ENCODE results near the gene NCK2. TPM values are rescaled to one million over a fixed set of nuclear protein-coding genes. Genes with fewer than 3 reads are reported as not detected.

Gene NCK2
- total RNA-seq, 1 experiment from 2014 or later: 49.2 TPM

DNA sequence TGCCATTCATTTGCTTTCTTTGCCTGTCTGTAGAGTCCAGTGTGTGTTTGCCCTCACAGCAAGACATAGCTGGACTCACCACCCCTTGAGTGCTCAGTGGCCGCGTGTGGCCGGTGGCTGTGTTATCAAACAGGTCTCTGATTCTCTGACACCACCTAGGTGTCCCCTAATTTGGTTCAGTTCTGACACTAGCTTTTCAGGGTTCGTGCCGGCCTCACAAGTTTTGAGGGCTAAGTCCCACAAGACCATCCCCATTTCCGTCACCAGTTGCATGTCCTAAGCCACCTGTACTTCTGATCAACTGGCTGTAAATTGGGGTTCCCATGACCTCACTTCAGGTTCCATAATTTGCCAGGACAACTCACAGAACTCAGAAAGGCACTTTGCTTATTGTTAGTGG is 23.5 kb downstream of the NCK2 start:
- Histone ChIP-seq H3K14ac (ENCODE audit: insufficient read depth, low read length) (no peak overlapping the region), H3K18ac (ENCODE audit: insufficient read length, low read depth, low read length) (no peak overlapping the region), H2BK12ac (ENCODE audit: insufficient read length, low read depth, low read length) (no peak overlapping the region), H3K23ac (ENCODE audit: insufficient read length, low read depth, low read length) (no peak overlapping the region), H4K5ac (ENCODE audit: insufficient read length, low read depth, low read length) (no peak overlapping the region), H3K56ac (ENCODE audit: insufficient read length, low read depth, low read length) (no peak overlapping the region), H3K27ac (ENCODE audit: insufficient read length, low read depth, low read length) (no peak overlapping the region), H3K27me3 (ENCODE audit: insufficient read depth, low read length) (no peaks in the 10 kb centered on the region), H2BK20ac (ENCODE audit: low read depth, low read length, poor library complexity, severe bottlenecking) (no peak overlapping the region), H3K4ac (ENCODE audit: low read depth, low read length) (no peak overlapping the region), H2BK15ac (ENCODE audit: low read depth, low read length) (no peak overlapping the region), H2AFZ (ENCODE audit: low read length) (no peak overlapping the region), H3K79me1 (ENCODE audit: insufficient read depth, low read depth, low read length, poor library complexity, severe bottlenecking) (peaks cover 17% of the 10 kb centered on the region), H3K23me2 (ENCODE audit: insufficient read length, low read depth, low read length, poor library complexity, severe bottlenecking) (no peaks in the 10 kb centered on the region), H3K4me1 (ENCODE audit: insufficient read depth, low read length) (no peaks in the 10 kb centered on the region), H2BK5ac (ENCODE audit: insufficient read length, low read length) (no peak overlapping the region), H4K91ac (ENCODE audit: insufficient read length, low read depth, low read length) (no peak overlapping the region), H3K4me2 (ENCODE audit: insufficient read depth, insufficient read length, low read length) (no peak overlapping the region), H2BK120ac (ENCODE audit: low read depth, low read length, poor library complexity, severe bottlenecking) (no peak overlapping the region), H2AK5ac (ENCODE audit: insufficient read length, low read length) (no peak overlapping the region), H3K79me2 (ENCODE audit: insufficient read depth, low read length) (peaks cover 21% of the 10 kb centered on the region; the same call in 1 of the 2 replicates), H3T11ph (ENCODE audit: low read length) (no peak overlapping the region), H4K20me1 (ENCODE audit: control insufficient read depth, insufficient read depth, insufficient read length) (peaks cover 2% of the 10 kb centered on the region), H3K9me3 (ENCODE audit: control insufficient read depth, low read depth, low read length) (no peaks in the 10 kb centered on the region), H4K8ac (replicated peaks; ENCODE audit: insufficient read length, low read depth, low read length) (no peak overlapping the region), H3K9ac (ENCODE audit: extremely low read depth, insufficient read length, low read length) (no peak overlapping the region)
- Mint-ChIP-seq H3K9me3 (no peaks in the 10 kb centered on the region), H3K27me3 (ENCODE audit: low read depth) (no peaks in the 10 kb centered on the region), H3K36me3 (ENCODE audit: insufficient read depth in 1 of 3, low read depth in 3 of 3) (peaks cover under 1 to 8% (median 1%) of the 10 kb centered on the region in 3 experiments; a peak in 5 of 7 replicates), H3K4me3 (no peak overlapping the region), H3K4me1 (peaks cover 48 to 53% of the 10 kb centered on the region in 2 experiments), H3K27ac (peak overlapping the region in 2 of 3 experiments; percentile 51 to 59; a peak in 2 of 7 replicates)
- no CpG with 5 or more reads among the region's 6 CpGs for WGBS (ENCODE audit: extremely low coverage, insufficient read length, low lambda C conversion rate)
- TF ChIP-seq, protein P1, sequence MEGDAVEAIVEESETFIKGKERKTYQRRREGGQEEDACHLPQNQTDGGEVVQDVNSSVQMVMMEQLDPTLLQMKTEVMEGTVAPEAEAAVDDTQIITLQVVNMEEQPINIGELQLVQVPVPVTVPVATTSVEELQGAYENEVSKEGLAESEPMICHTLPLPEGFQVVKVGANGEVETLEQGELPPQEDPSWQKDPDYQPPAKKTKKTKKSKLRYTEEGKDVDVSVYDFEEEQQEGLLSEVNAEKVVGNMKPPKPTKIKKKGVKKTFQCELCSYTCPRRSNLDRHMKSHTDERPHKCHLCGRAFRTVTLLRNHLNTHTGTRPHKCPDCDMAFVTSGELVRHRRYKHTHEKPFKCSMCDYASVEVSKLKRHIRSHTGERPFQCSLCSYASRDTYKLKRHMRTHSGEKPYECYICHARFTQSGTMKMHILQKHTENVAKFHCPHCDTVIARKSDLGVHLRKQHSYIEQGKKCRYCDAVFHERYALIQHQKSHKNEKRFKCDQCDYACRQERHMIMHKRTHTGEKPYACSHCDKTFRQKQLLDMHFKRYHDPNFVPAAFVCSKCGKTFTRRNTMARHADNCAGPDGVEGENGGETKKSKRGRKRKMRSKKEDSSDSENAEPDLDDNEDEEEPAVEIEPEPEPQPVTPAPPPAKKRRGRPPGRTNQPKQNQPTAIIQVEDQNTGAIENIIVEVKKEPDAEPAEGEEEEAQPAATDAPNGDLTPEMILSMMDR (conservative IDR thresholded peaks at IDR 0.05): no peak
- no peak for DNase-seq
